ENCODE results near the gene C1QTNF4. TPM values are rescaled to one million over a fixed set of nuclear protein-coding genes. Genes with fewer than 3 reads are reported as not detected.

C1QTNF4 gene
- total and polyA plus RNA-seq, 10 donors: 0.41 to 2.5 (median 1.3) TPM

DNA sequence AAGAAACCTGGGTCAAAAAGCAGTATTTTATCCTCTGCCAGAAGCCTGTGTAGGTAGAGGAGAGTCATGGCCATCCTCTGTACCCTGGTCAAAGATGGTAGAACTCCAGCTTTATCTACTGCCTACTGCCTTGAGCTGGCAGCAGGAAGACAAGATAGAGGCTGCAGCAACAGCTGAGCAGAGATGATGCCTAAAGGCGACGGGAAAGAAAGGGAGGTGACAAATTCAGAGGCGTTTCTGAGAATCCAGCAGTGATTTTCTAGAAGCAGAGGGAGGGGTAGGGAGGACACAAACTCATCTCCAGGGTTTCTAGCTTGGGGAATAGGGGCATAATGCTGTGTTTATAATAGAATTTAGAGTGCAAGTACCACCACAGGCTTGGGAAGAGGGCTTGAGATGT is 15.5 kb upstream of the C1QTNF4 start:
- peaks cover 0 to 13% (median 4%) of the 10 kb centered on the region in 6 donors for H3K36me3 ChIP-seq
- no peaks in the 10 kb centered on the region for H3K27me3 ChIP-seq (replicated peaks in 1 of 7)
- peaks cover 0 to 15% (median 7%) of the 10 kb centered on the region in 6 donors for H3K4me1 ChIP-seq
- 65 to 85% (median 78%) methylated on average over 3 of the region's 3 CpGs for WGBS, 5 donors
- H3K4me3 ChIP-seq: no peak overlapping the region
- H3K27ac ChIP-seq: no peak overlapping the region
- TF ChIP-seq POLR2A (IDR thresholded peaks at IDR 0.05) (no peak), POLR2AphosphoS5 (IDR thresholded peaks at IDR 0.05) (no peak)
- TF ChIP-seq, protein P1, sequence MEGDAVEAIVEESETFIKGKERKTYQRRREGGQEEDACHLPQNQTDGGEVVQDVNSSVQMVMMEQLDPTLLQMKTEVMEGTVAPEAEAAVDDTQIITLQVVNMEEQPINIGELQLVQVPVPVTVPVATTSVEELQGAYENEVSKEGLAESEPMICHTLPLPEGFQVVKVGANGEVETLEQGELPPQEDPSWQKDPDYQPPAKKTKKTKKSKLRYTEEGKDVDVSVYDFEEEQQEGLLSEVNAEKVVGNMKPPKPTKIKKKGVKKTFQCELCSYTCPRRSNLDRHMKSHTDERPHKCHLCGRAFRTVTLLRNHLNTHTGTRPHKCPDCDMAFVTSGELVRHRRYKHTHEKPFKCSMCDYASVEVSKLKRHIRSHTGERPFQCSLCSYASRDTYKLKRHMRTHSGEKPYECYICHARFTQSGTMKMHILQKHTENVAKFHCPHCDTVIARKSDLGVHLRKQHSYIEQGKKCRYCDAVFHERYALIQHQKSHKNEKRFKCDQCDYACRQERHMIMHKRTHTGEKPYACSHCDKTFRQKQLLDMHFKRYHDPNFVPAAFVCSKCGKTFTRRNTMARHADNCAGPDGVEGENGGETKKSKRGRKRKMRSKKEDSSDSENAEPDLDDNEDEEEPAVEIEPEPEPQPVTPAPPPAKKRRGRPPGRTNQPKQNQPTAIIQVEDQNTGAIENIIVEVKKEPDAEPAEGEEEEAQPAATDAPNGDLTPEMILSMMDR (IDR thresholded peaks at IDR 0.05 in 8 of 11, conservative IDR thresholded peaks at IDR 0.05 in 3 of 11): no peak
- no peak for DNase-seq
- intact Hi-C loops (cut with DNase I; ENCODE audit: low total_unique reads): no loop called here
- no peaks in the 10 kb centered on the region for H3K9me3 ChIP-seq

DNA sequence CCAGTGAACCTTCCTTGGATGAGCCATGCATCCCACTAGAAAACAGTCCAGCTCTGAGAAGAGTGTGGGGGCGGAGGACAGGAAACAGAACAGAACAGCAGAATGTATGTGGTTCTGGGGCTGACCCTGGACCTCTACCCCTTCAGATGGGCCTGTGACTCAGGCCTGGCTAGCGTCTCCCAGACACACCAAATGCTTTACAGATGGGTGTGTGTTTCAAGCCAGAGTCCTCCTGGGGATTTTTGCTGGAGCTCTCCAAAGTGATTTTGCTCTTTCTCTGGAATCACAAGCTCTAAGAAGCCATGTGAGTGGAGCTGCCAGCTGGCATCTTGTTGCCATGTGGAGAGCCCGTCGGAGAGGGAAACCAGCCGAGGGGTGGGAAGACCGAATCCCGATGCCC is 13.2 kb upstream of the C1QTNF4 start:
- peaks cover 0 to 15% (median 7%) of the 10 kb centered on the region in 6 donors for H3K4me1 ChIP-seq
- TF ChIP-seq POLR2A (IDR thresholded peaks at IDR 0.05): no peak
- no peak for TF ChIP-seq POLR2AphosphoS5 (IDR thresholded peaks at IDR 0.05)
- TF ChIP-seq, protein P1 (IDR thresholded peaks at IDR 0.05 in 8 of 11, conservative IDR thresholded peaks at IDR 0.05 in 3 of 11): no peak
- H3K27ac ChIP-seq: no peak overlapping the region
- no peak overlapping the region for H3K4me3 ChIP-seq
- H3K9me3 ChIP-seq: no peaks in the 10 kb centered on the region
- H3K36me3 ChIP-seq: peaks cover 0 to 13% (median 4%) of the 10 kb centered on the region in 6 donors
- no peak for DNase-seq
- intact Hi-C loops (cut with DNase I; ENCODE audit: low total_unique reads): no loop called here
- H3K27me3 ChIP-seq (replicated peaks in 1 of 7): no peaks in the 10 kb centered on the region
- WGBS, 5 donors: 79 to 93% (median 84%) methylated on average over 7 of the region's 7 CpGs

GRCh38 chr11:47606731-47607130 is 12.5 kb upstream of the C1QTNF4 start:
- peaks cover 0 to 13% (median 4%) of the 10 kb centered on the region in 6 donors for H3K36me3 ChIP-seq
- WGBS, 5 donors: 44 to 60% (median 51%) methylated on average over 5 of the region's 5 CpGs

GRCh38 chr11:47605921-47606320 is 11.7 kb upstream of the C1QTNF4 start:
- intact Hi-C loops (cut with DNase I; ENCODE audit: low total_unique reads): no loop called here
- Histone ChIP-seq H3K36me3 (peaks cover 0 to 7% (median under 1%) of the 10 kb centered on the region in 6 donors), H3K9me3 (no peaks in the 10 kb centered on the region), H3K27me3 (replicated peaks in 1 of 7) (no peaks in the 10 kb centered on the region), H3K4me3 (no peak overlapping the region), H3K4me1 (peaks cover 0 to 3% (median 0%) of the 10 kb centered on the region in 6 donors), H3K27ac (no peak overlapping the region)
- WGBS, 5 donors: 87 to 96% (median 91%) methylated on average over 3 of the region's 3 CpGs
- TF ChIP-seq POLR2A (IDR thresholded peaks at IDR 0.05) (no peak), POLR2AphosphoS5 (IDR thresholded peaks at IDR 0.05) (no peak)
- TF ChIP-seq, protein P1 (IDR thresholded peaks at IDR 0.05 in 8 of 11, conservative IDR thresholded peaks at IDR 0.05 in 3 of 11): no peak
- no peak for DNase-seq

More at GRCh38 chr11:47606731-47607130, 12.5 kb upstream of the C1QTNF4 start:
- H3K4me1 ChIP-seq: peaks cover 0 to 11% (median 5%) of the 10 kb centered on the region in 6 donors
- no peaks in the 10 kb centered on the region for H3K9me3 ChIP-seq
- TF ChIP-seq POLR2A (IDR thresholded peaks at IDR 0.05): no peak
- no peak for TF ChIP-seq POLR2AphosphoS5 (IDR thresholded peaks at IDR 0.05)
- TF ChIP-seq, protein P1 (IDR thresholded peaks at IDR 0.05 in 8 of 11, conservative IDR thresholded peaks at IDR 0.05 in 3 of 11): no peak
- no peaks in the 10 kb centered on the region for H3K27me3 ChIP-seq (replicated peaks in 1 of 7)
- intact Hi-C loops (cut with DNase I; ENCODE audit: low total_unique reads): no loop called here
- H3K4me3 ChIP-seq: no peak overlapping the region
- DNase-seq: no peak
- H3K27ac ChIP-seq: no peak overlapping the region
